Astrocyte of the cerebellum (primary cell): ENCODE results near the gene CCND1.

Experiments used
- DNase-seq: peaks from one replicate; pipeline ENCODE4 v3.0.0-alpha.2; 2011; ENCODE audit warnings: low read depth
- H3K4me3 ChIP-seq: 2 replicates; pipeline ENCODE4 v1.5.1; 2011; ENCODE audit warnings: mild to moderate bottlenecking, low read depth, low read length, moderate library complexity
- CTCF ChIP-seq: IDR thresholded peaks from 2 replicates; pipeline ENCODE4 v1.5.1; 2012; ENCODE audit warnings: low read length, low read depth, moderate library complexity, mild to moderate bottlenecking; ENCODE audit errors: missing control alignments
- in situ Hi-C: cut with HindIII; loops from 2 replicates; pipeline ENCODE4 v1.10.0; 2017; ENCODE audit warnings: low sequenced_read_pairs

Gene CCND1

GRCh38 chr11:69644071-69644961 lies 3.4 kb downstream of the CCND1 start:
- DNase-seq: peak; percentile 37
- peak overlapping the region; percentile 89 for H3K4me3 ChIP-seq
- peak; percentile 42 for TF ChIP-seq CTCF
- in situ Hi-C loops: no loop called here

GRCh38 chr11:69644962-69645675 lies 4.2 kb downstream of the CCND1 start:
- in situ Hi-C loops: no loop called here
- TF ChIP-seq CTCF: peak; percentile 44
- no peak overlapping the region for H3K4me3 ChIP-seq
- no peak for DNase-seq

DNA sequence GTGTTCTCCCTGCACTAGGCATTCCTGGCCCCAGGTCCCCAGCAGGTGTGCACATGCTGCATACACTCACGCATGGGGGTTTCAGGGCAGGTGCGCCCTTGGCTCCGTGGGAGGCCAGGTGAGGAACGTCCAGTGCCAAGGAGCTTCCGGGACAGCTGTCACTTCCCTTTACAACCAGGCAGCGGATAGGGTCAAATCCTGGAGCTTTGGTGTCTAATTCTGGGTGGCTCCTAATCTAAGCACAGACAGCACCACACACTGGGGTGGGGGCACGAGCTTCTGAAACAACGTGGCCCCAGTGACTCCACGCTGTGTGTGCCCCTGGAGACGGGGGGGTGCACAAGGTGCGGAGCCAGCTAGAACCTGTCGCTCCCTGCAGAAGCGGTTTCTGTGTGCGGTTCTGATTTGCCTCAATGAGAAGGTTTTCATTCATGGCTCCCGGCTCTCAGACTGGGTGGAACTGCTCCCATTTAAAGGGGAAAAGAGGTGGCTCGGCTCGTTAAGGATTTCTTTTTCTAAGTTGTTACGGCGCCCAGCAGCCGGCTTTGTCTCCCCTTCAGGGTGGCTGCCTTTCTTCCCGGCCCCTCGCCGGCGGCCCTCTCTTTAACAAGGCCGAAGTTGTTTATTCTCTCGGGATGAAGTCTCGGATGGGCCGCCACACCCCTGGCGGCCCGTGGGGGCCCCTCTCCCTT lies 5.0 kb downstream of the CCND1 start:
- in situ Hi-C loops: no loop called here
- no peak for DNase-seq
- TF ChIP-seq CTCF: no peak
- H3K4me3 ChIP-seq: no peak overlapping the region

- no peak for DNase-seq
- H3K4me3 ChIP-seq: no peak overlapping the region
- in situ Hi-C loops: no loop called here
- no peak for TF ChIP-seq CTCF
These were observed 5.8 kb downstream of the CCND1 start for GRCh38 chr11:69646493-69647389.

DNA sequence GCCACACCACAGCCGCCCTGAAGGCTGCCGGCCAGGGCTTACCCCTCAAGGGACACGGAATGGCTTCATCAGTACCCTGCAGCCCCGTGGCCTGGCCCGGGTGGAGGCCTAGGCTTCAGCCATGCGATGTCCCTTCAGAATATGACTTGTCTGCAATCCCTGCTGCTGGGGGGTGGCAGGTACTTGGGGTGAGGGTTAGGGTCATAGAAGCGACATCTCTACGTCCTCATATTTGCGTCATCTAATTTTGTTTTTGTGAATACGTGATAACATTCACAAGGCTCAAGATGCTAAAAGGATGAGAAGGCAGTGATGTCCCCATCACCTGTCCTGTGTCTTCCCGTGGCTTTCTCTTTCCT lies 6.4 kb downstream of the CCND1 start:
- TF ChIP-seq CTCF: no peak
- H3K4me3 ChIP-seq: no peak overlapping the region
- no peak for DNase-seq
- in situ Hi-C loops: no loop called here
